ENCODE results near the gene ANKRD27.

ANKRD27 gene

DNA sequence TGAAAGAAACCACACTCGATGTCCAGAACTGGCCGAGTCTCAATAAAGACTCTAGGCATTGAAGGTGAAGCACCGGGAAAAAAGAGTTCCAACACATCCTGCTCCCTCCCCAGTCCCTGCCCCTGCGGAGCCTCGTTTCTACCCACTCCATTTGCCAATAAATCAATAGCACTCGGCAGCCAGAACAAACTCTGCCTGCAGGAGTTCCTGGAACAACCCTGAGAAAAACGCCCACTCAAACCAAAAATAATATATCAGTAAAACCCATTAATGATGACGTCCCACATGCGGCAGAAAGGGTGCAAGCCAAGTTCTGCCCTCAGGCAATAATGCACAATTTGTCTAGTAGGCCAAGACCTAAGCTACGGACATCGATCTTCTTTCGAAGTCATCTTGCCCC lies 53.0 kb downstream of the ANKRD27 start:
- Histone ChIP-seq H3K27ac (ENCODE audit: low read depth, low read length) (no peak overlapping the region), H3K4me2 (ENCODE audit: low read length) (no peak overlapping the region), H3K4me1 (ENCODE audit: control insufficient read depth, low read length) (no peaks in the 10 kb centered on the region), H3K4me3 (ENCODE audit: low read length) (no peak overlapping the region), H3K79me2 (ENCODE audit: control insufficient read depth, low read length) (no peaks in the 10 kb centered on the region), H3F3A (ENCODE audit: control insufficient read depth, insufficient read depth) (no peaks in the 10 kb centered on the region), H3K36me3 (ENCODE audit: control insufficient read depth, low read length) (peaks cover 28% of the 10 kb centered on the region), H4K20me1 (ENCODE audit: control insufficient read depth, insufficient read depth, low read depth, low read length) (no peaks in the 10 kb centered on the region), H3K27me3 (ENCODE audit: control insufficient read depth, low read length) (no peaks in the 10 kb centered on the region), H3K9me3 (ENCODE audit: control insufficient read depth, insufficient read depth, low read length) (no peaks in the 10 kb centered on the region), H3K9me2 (replicated peaks; ENCODE audit: control insufficient read depth, low read length) (no peaks in the 10 kb centered on the region)
- TF ChIP-seq, protein P1, sequence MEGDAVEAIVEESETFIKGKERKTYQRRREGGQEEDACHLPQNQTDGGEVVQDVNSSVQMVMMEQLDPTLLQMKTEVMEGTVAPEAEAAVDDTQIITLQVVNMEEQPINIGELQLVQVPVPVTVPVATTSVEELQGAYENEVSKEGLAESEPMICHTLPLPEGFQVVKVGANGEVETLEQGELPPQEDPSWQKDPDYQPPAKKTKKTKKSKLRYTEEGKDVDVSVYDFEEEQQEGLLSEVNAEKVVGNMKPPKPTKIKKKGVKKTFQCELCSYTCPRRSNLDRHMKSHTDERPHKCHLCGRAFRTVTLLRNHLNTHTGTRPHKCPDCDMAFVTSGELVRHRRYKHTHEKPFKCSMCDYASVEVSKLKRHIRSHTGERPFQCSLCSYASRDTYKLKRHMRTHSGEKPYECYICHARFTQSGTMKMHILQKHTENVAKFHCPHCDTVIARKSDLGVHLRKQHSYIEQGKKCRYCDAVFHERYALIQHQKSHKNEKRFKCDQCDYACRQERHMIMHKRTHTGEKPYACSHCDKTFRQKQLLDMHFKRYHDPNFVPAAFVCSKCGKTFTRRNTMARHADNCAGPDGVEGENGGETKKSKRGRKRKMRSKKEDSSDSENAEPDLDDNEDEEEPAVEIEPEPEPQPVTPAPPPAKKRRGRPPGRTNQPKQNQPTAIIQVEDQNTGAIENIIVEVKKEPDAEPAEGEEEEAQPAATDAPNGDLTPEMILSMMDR (IDR thresholded peaks at IDR 0.05; ENCODE audit: low read depth, low read length, poor library complexity, severe bottlenecking): no peak
- TF ChIP-seq EZH2phosphoT487 (IDR thresholded peaks at IDR 0.05; ENCODE audit: borderline replicate concordance, low read length): no peak

DNA sequence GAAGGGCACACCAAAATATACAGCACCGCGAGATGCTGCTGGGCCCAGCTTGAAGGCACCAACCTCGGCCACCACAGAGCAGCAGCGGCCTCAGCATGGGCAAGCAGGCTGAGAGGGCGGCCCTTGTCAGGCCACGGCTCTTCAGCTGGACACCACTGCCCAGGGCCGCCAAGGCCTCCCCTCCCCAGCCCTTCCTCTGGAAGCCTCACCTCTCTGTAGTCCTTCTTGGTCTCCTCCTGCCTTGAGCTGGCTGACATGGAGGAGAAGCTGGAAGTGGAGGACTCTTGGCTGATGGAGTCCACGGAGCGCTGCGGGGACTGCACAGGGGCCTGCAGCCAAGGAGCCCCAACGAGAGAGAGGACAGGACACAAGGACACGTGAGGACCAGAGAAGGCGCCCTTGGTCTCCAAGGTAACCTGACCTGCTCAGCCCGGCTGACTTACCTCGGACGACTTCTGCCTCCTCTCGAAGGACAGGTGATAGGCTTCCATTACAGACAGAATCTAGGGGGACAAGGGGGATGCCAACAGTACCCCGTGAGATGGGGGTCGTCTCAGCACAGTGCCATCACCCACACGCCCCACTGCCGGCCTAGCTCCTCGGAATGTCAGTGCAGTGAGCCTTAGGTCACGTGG lies 55.8 kb downstream of the ANKRD27 start:
- TF ChIP-seq EZH2phosphoT487 (IDR thresholded peaks at IDR 0.05; ENCODE audit: borderline replicate concordance, low read length): no peak
- TF ChIP-seq, protein P1 (IDR thresholded peaks at IDR 0.05; ENCODE audit: low read depth, low read length, poor library complexity, severe bottlenecking): no peak
- no peak overlapping the region for H3K4me3 ChIP-seq (ENCODE audit: low read length)
- no peaks in the 10 kb centered on the region for H3K9me2 ChIP-seq (replicated peaks; ENCODE audit: control insufficient read depth, low read length)
- H3F3A ChIP-seq (ENCODE audit: control insufficient read depth, insufficient read depth): no peaks in the 10 kb centered on the region
- H3K9me3 ChIP-seq (ENCODE audit: control insufficient read depth, insufficient read depth, low read length): no peaks in the 10 kb centered on the region
- peaks cover 42% of the 10 kb centered on the region for H3K36me3 ChIP-seq (ENCODE audit: control insufficient read depth, low read length)
- H3K4me2 ChIP-seq (ENCODE audit: low read length): no peak overlapping the region
- no peaks in the 10 kb centered on the region for H4K20me1 ChIP-seq (ENCODE audit: control insufficient read depth, insufficient read depth, low read depth, low read length)
- no peaks in the 10 kb centered on the region for H3K27me3 ChIP-seq (ENCODE audit: control insufficient read depth, low read length)
- no peak overlapping the region for H3K27ac ChIP-seq (ENCODE audit: low read depth, low read length)
- no peaks in the 10 kb centered on the region for H3K4me1 ChIP-seq (ENCODE audit: control insufficient read depth, low read length)
- no peaks in the 10 kb centered on the region for H3K79me2 ChIP-seq (ENCODE audit: control insufficient read depth, low read length)

DNA sequence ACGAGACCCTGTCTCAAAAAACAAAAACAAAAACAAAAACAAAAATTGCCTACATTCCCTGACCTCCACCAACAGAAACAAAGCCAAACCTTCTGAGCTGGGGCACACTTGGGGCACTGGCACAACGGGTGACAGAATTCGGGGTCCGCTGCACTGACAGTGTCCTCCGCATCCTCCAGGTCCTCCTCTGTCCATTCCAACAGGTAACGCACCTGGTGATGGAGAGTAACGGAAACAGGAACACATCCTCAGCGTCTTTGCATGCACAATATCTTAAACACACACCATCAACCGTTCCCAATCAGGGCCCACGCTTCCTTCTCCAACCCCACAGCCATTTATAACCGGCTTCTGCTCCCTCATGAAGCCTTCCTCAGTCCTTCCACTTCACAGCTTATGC lies 59.4 kb downstream of the ANKRD27 start:
- no peaks in the 10 kb centered on the region for H3K4me1 ChIP-seq (ENCODE audit: control insufficient read depth, low read length)

More for the DNA sequence above, 59.4 kb downstream of the ANKRD27 start:
- Histone ChIP-seq H3K4me3 (ENCODE audit: low read length) (no peak overlapping the region), H3K79me2 (ENCODE audit: control insufficient read depth, low read length) (no peaks in the 10 kb centered on the region), H3K27me3 (ENCODE audit: control insufficient read depth, low read length) (no peaks in the 10 kb centered on the region), H3K36me3 (ENCODE audit: control insufficient read depth, low read length) (peaks cover 36% of the 10 kb centered on the region), H3K9me2 (replicated peaks; ENCODE audit: control insufficient read depth, low read length) (no peaks in the 10 kb centered on the region), H3F3A (ENCODE audit: control insufficient read depth, insufficient read depth) (no peaks in the 10 kb centered on the region), H3K27ac (ENCODE audit: low read depth, low read length) (no peak overlapping the region), H4K20me1 (ENCODE audit: control insufficient read depth, insufficient read depth, low read depth, low read length) (no peaks in the 10 kb centered on the region), H3K4me2 (ENCODE audit: low read length) (no peak overlapping the region), H3K9me3 (ENCODE audit: control insufficient read depth, insufficient read depth, low read length) (no peaks in the 10 kb centered on the region)
- no peak for TF ChIP-seq EZH2phosphoT487 (IDR thresholded peaks at IDR 0.05; ENCODE audit: borderline replicate concordance, low read length)
- TF ChIP-seq, protein P1 (IDR thresholded peaks at IDR 0.05; ENCODE audit: low read depth, low read length, poor library complexity, severe bottlenecking): no peak
